ENCODE results near the gene OR1C1. TPM values are rescaled to one million over a fixed set of nuclear protein-coding genes. Genes with fewer than 3 reads are reported as not detected.
"Not testable (repeated sequence)": the region's sequence is repeated elsewhere in the genome, so short reads cannot be mapped to it uniquely, and the experiment has no call there.

The OR1C1 gene
- total and polyA plus RNA-seq, 5 donors, result not detected

- 97% methylated on average over 1 of the region's 1 CpG for WGBS
- DNase-seq (no peak), ATAC-seq (no peak)
- intact Hi-C loops (cut with DNase I), result no loop called here
- Histone ChIP-seq H3K9me3 (ENCODE audit: control insufficient read depth, low read length) (no peaks in the 10 kb centered on the region), H3K27me3 (ENCODE audit: control insufficient read depth, insufficient read depth) (no peaks in the 10 kb centered on the region), H3K27ac (ENCODE audit: low read length) (no peak within 1 kb of the TSS), H3K4me1 (ENCODE audit: control insufficient read depth, insufficient read depth, low read length) (no peaks in the 10 kb centered on the region), H3K4me3 (ENCODE audit: low read length) (no peak within 1 kb of the TSS)
Measured at GRCh38 chr1:247738315-247738714, 22.0 kb downstream of the OR1C1 start, which contains the start of gene OR14K1. TSS of gene OR14K1 (plus strand) at chr1:247738615. CDS start at chr1:247738615, 0 bp downstream.

DNA sequence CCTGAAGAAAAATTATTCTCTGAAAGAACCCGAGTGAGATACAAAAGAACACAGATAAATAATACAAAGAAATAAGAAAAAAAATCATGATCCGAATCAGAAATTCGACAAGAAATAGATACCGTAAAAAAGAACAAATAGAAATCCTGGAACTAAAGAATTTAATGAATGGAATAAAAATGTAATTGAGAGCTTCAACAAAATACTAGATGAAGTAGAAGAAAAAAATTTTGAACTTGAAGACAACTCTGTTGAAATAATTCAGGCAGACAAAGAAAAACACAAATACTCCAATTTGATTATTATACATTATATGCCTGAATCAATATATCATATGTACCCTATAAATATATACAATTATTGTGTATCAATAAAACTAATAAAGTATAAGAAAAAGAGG, 39.1 kb downstream of the OR1C1 start:
- DNase-seq, result no peak
- 90% methylated on average over 4 of the region's 4 CpGs for WGBS
- Histone ChIP-seq H3K4me1 (ENCODE audit: control insufficient read depth, insufficient read depth, low read length) (no peaks in the 10 kb centered on the region), H3K9me3 (ENCODE audit: control insufficient read depth, low read length) (no peaks in the 10 kb centered on the region), H3K4me3 (ENCODE audit: low read length) (no peak overlapping the region), H3K27me3 (ENCODE audit: control insufficient read depth, insufficient read depth) (no peaks in the 10 kb centered on the region), H3K27ac (ENCODE audit: low read length) (no peak overlapping the region)
- intact Hi-C loops (cut with DNase I), result no loop called here
- no peak for ATAC-seq

DNA sequence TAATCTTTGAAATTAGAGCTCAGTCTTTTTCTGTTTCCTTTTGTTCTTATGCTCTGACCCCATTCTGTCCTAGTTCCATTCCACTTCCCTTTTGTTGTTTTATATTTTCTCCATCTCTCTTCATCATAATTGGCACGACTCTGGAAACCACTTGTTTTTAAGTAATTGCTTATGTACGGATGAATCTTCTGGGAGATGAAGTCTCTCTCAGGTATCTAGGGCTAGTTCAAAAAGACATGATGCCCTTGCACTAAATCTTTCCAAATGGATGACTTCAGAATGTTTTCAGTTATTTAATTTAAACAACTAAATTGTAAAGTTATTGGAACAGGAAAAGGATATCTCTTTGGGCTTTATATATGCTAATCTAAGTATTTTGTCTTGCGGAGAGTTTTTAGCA, 43.8 kb downstream of the OR1C1 start, which contains the start of gene OR6F1:
OR6F1 (minus strand) TSS at position 101 of the 400 bp plus-strand sequence. CDS start 3,891 bp downstream, outside the sequence.
- DNase-seq, result no peak
- H3K4me1 ChIP-seq (ENCODE audit: control insufficient read depth, insufficient read depth, low read length), result no peaks in the 10 kb centered on the region
- no peak for ATAC-seq
- H3K9me3 ChIP-seq (ENCODE audit: control insufficient read depth, low read length), result no peaks in the 10 kb centered on the region
- intact Hi-C loops (cut with DNase I), result no loop called here
- no peaks in the 10 kb centered on the region for H3K27me3 ChIP-seq (ENCODE audit: control insufficient read depth, insufficient read depth)
- no peak within 1 kb of the TSS for H3K27ac ChIP-seq (ENCODE audit: low read length)
- no peak within 1 kb of the TSS for H3K4me3 ChIP-seq (ENCODE audit: low read length)
- 77% methylated on average over 3 of the region's 3 CpGs for WGBS

DNA sequence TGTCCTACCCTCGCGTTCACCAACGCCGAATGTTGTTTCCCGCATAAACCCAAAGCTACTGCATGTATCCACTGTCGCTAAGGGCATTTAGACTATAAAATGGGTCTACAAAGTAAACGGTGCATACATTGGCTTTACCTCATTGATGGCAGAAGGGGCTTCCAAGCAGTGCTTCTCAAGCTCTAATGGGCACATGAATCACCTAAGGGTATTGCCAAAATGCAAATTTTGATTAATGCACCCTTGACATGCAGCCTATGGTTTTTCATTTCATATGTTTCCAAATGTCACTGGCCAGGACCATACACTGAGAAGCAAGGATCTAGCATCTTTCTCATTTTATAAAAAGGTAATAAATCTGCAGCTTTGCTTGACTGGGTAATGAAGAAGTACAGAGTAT, 46.6 kb downstream of the OR1C1 start:
- no peaks in the 10 kb centered on the region for H3K4me1 ChIP-seq (ENCODE audit: control insufficient read depth, insufficient read depth, low read length)
- intact Hi-C loops (cut with DNase I), result no loop called here
- ATAC-seq (no peak), DNase-seq (no peak)
- 82% methylated on average over 7 of the region's 7 CpGs for WGBS
- no peaks in the 10 kb centered on the region for H3K27me3 ChIP-seq (ENCODE audit: control insufficient read depth, insufficient read depth)
- H3K27ac ChIP-seq (ENCODE audit: low read length), result no peak overlapping the region
- H3K4me3 ChIP-seq (ENCODE audit: low read length), result no peak overlapping the region
- no peaks in the 10 kb centered on the region for H3K9me3 ChIP-seq (ENCODE audit: control insufficient read depth, low read length)

- H3K4me1 ChIP-seq (ENCODE audit: control insufficient read depth, insufficient read depth, low read length); H3K4me3 ChIP-seq (ENCODE audit: low read length); H3K27ac ChIP-seq (ENCODE audit: low read length); intact Hi-C loops (cut with DNase I); ATAC-seq; H3K9me3 ChIP-seq (ENCODE audit: control insufficient read depth, low read length); DNase-seq; H3K27me3 ChIP-seq (ENCODE audit: control insufficient read depth, insufficient read depth): not testable (repeated sequence)
- 91% methylated on average over 8 of the region's 8 CpGs for WGBS
Measured at GRCh38 chr1:247710681-247711080, 49.7 kb downstream of the OR1C1 start.

Other genes with a start within 250 kb of the OR1C1 start
- gene OR2C3, start 224.1 kb downstream of the OR1C1 start, total RNA-seq, result under 1 TPM in 2 of 4 donors, not detected in 2; 0.03 TPM
- 0.02 TPM for gene OR2C3, start 224.1 kb downstream of the OR1C1 start, polyA plus RNA-seq
- under 1 TPM in 2 of 4 donors, not detected in 2; 0.09 to 0.17 TPM for gene GCSAML, start 211.4 kb downstream of the OR1C1 start, total RNA-seq
- gene GCSAML, start 211.4 kb downstream of the OR1C1 start, polyA plus RNA-seq, result not detected
- not detected for gene OR2G2, start 172.2 kb downstream of the OR1C1 start, total RNA-seq
- gene OR2G2, start 172.2 kb downstream of the OR1C1 start, polyA plus RNA-seq, result not detected
- not detected for gene OR2G3, start 155.0 kb downstream of the OR1C1 start, total RNA-seq
- not detected for gene OR2G3, start 155.0 kb downstream of the OR1C1 start, polyA plus RNA-seq
- gene OR13G1, start 80.8 kb downstream of the OR1C1 start, total RNA-seq, result not detected
- gene OR13G1, start 80.8 kb downstream of the OR1C1 start, polyA plus RNA-seq, result not detected
- gene OR6F1, start 43.9 kb downstream of the OR1C1 start, total RNA-seq, result not detected
- gene OR6F1, start 43.9 kb downstream of the OR1C1 start, polyA plus RNA-seq, result not detected
- gene OR14K1, start 21.9 kb downstream of the OR1C1 start, total RNA-seq, result not detected
- not detected for gene OR14K1, start 21.9 kb downstream of the OR1C1 start, polyA plus RNA-seq
- gene OR14A2, start 12.4 kb downstream of the OR1C1 start, total RNA-seq, result not detected
- not detected for gene OR14A2, start 12.4 kb downstream of the OR1C1 start, polyA plus RNA-seq
- not detected for gene OR14A16, start 63.6 kb upstream of the OR1C1 start, total RNA-seq
- gene OR14A16, start 63.6 kb upstream of the OR1C1 start, polyA plus RNA-seq, result not detected
- gene OR11L1, start 81.3 kb upstream of the OR1C1 start, total RNA-seq, result not detected
- not detected for gene OR11L1, start 81.3 kb upstream of the OR1C1 start, polyA plus RNA-seq
- under 1 TPM; 0.25 to 0.56 (median 0.47) TPM for gene TRIM58, start 96.6 kb upstream of the OR1C1 start, total RNA-seq
- 0.07 TPM for gene TRIM58, start 96.6 kb upstream of the OR1C1 start, polyA plus RNA-seq
- gene OR2W3, start 135.0 kb upstream of the OR1C1 start, total RNA-seq, result under 1 TPM in 1 of 4 donors, not detected in 3; 0.26 TPM
- gene OR2W3, start 135.0 kb upstream of the OR1C1 start, polyA plus RNA-seq, result not detected
- gene OR2T8, start 159.7 kb upstream of the OR1C1 start, total RNA-seq, result not detected
- not detected for gene OR2T8, start 159.7 kb upstream of the OR1C1 start, polyA plus RNA-seq
- gene OR2AJ1, start 164.3 kb upstream of the OR1C1 start, total RNA-seq, result not detected
- not detected for gene OR2AJ1, start 164.3 kb upstream of the OR1C1 start, polyA plus RNA-seq
- not detected for gene OR2L8, start 188.3 kb upstream of the OR1C1 start, total RNA-seq
- not detected for gene OR2L8, start 188.3 kb upstream of the OR1C1 start, polyA plus RNA-seq
- not detected for gene OR2AK2, start 204.7 kb upstream of the OR1C1 start, total RNA-seq
- not detected for gene OR2AK2, start 204.7 kb upstream of the OR1C1 start, polyA plus RNA-seq